Transverse colon (tissue), 4 donors: ENCODE results near the gene ERVFRD-1. TPM values are rescaled to one million over a fixed set of nuclear protein-coding genes. Genes with fewer than 3 reads are reported as not detected.

Source experiments
- DNase-seq: peaks from one replicate; pipeline ENCODE4 v3.0.0-alpha.2; 2019
- H3K27ac ChIP-seq, 4 donors: fragments of 200-600 bp; sonication (generic); 2 replicates each; pipeline ENCODE4 v1.5.1; 2016 to 2018; ENCODE audit warnings: inconsistent platforms in 4 of 4
- H3K27me3 ChIP-seq: fragments of 200-600 bp; sonication (generic); 2 replicates; pipeline ENCODE4 v1.5.1; 2017; ENCODE audit warnings: inconsistent platforms
- H3K36me3 ChIP-seq, 4 donors: fragments of 200-600 bp; sonication (generic); 2 replicates each; pipeline ENCODE4 v1.5.1; 2017 to 2019; ENCODE audit warnings: inconsistent platforms in 4 of 4
- H3K4me1 ChIP-seq, 4 donors: fragments of 200-600 bp; sonication (generic); 2 replicates each; pipeline ENCODE4 v1.5.1; 2017 to 2020; ENCODE audit warnings: inconsistent platforms in 4 of 4
- H3K4me3 ChIP-seq, 4 donors: fragments of 200-600 bp; sonication (generic); 1 replicate in 1 of 4; 2 replicates in 3 of 4; pipeline versions ENCODE4 v1.5.1 to v1.6.1; 2017 to 2019; ENCODE audit warnings: inconsistent platforms in 4 of 4
- H3K9me3 ChIP-seq, 2 donors: fragments of 200-600 bp; sonication (generic); 2 replicates each; pipeline ENCODE4 v1.5.1; 2017 to 2019; ENCODE audit warnings: inconsistent platforms in 2 of 2
- EP300 ChIP-seq: sonication (generic); formaldehyde crosslinking; IDR thresholded peaks from one replicate; pipeline ENCODE4 v1.6.1; 2017; ENCODE audit warnings: antibody characterized with exemption, low read depth
- POLR2A ChIP-seq: fragments of 450-650 bp; IDR thresholded peaks from one replicate; pipeline ENCODE4 v1.6.1; 2016; ENCODE audit warnings: antibody characterized with exemption, mild to moderate bottlenecking, moderate library complexity
- POLR2AphosphoS5 ChIP-seq, 3 donors: sonication (generic); formaldehyde crosslinking; IDR thresholded peaks; one replicate each; pipeline ENCODE4 v1.6.1; 2016; ENCODE audit warnings: antibody characterized with exemption in 3 of 3
- WGBS, 2 donors: methylation state at CpG; one replicate each; pipeline ENCODE4 v1.1.5; 2018; ENCODE audit warnings: low coverage in 1 of 2; 5-methylcytosine and 5-hydroxymethylcytosine counted together
- in situ Hi-C, 4 donors: fragments of 200-750 bp; cut with MboI; loops; one replicate each; pipeline versions ENCODE4 v1.15.0 to v1.15.1; 2017; ENCODE audit warnings: low sequenced_read_pairs in 3 of 4, low pct_ligation_motif_present in 1 of 4, low pct_unique_long_range_greater_than_20kb in 1 of 4
- intact Hi-C: fragments of 100-400 bp; cut with DNase I; formaldehyde crosslinking; loops from one replicate; pipeline ENCODE4 v1.15.1; 2023; ENCODE audit warnings: low total_unique reads
- total RNA-seq, 4 donors: library from RNA; depleted of rRNA; stranded (reverse); fragments of >200 nt; gene quantifications; one replicate each; pipeline ENCODE4 v1.1.0, GENCODE V29; 2016
- TF ChIP-seq, protein P1 (sequence below), 5 experiments: fragments of 200-600 bp in 3 of 5; fragments of 450-650 bp in 2 of 5; sonication (generic) in 3 of 5; IDR thresholded peaks; 1 replicate in 2 of 5; 2 replicates in 3 of 5; pipeline ENCODE4 v1.5.1; 2016 to 2017; ENCODE audit warnings: antibody characterized with exemption in 5 of 5, inconsistent platforms in 3 of 5, mild to moderate bottlenecking in 2 of 5, moderate library complexity in 1 of 5

Gene ERVFRD-1
- total RNA-seq, 4 donors from 2014 or later = not detected

DNA sequence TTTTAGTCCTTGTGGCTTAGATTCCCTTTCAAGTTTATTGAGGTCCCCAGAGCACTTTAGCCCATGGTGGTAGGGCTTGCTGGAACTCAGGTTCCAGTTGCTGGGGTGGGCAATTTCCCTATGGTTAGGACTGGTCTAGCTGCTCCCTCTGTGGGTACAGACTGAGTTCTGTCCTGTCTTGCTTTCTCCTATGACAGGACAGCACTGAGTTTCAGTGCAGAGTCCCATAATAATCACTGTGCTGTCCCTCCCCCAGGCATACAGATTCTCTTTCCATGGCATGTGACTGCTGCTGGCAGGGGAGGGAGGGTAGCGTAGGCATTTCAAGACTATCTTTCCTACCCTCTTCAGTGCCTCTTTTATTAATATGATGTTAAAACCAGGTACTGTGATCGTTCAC lies 17.1 kb upstream of the ERVFRD-1 start:
- Histone ChIP-seq H3K27me3 (no peaks in the 10 kb centered on the region), H3K36me3 (no peaks in the 10 kb centered on the region), H3K9me3 (no peaks in the 10 kb centered on the region), H3K4me3 (no peak overlapping the region), H3K4me1 (no peaks in the 10 kb centered on the region), H3K27ac (no peak overlapping the region)
- no peak for TF ChIP-seq POLR2A
- TF ChIP-seq, protein P1, sequence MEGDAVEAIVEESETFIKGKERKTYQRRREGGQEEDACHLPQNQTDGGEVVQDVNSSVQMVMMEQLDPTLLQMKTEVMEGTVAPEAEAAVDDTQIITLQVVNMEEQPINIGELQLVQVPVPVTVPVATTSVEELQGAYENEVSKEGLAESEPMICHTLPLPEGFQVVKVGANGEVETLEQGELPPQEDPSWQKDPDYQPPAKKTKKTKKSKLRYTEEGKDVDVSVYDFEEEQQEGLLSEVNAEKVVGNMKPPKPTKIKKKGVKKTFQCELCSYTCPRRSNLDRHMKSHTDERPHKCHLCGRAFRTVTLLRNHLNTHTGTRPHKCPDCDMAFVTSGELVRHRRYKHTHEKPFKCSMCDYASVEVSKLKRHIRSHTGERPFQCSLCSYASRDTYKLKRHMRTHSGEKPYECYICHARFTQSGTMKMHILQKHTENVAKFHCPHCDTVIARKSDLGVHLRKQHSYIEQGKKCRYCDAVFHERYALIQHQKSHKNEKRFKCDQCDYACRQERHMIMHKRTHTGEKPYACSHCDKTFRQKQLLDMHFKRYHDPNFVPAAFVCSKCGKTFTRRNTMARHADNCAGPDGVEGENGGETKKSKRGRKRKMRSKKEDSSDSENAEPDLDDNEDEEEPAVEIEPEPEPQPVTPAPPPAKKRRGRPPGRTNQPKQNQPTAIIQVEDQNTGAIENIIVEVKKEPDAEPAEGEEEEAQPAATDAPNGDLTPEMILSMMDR (IDR thresholded peaks at IDR 0.05) = no peak
- TF ChIP-seq EP300 = no peak
- 98 to 100% methylated on average over 2 of the region's 2 CpGs for WGBS, 2 donors
- in situ Hi-C loops = no loop called here
- intact Hi-C loops = loop anchor here (5.0 kb wide), 1 partner anchor 374 kb away; no protein-coding TSS in a partner anchor
- DNase-seq = no peak

- Histone ChIP-seq H3K36me3 (no peaks in the 10 kb centered on the region), H3K27me3 (no peaks in the 10 kb centered on the region), H3K4me1 (no peaks in the 10 kb centered on the region), H3K27ac (no peak overlapping the region), H3K9me3 (no peaks in the 10 kb centered on the region), H3K4me3 (no peak overlapping the region)
- TF ChIP-seq POLR2AphosphoS5 (IDR thresholded peaks at IDR 0.05) (no peak), EP300 (no peak), POLR2A (no peak)
- TF ChIP-seq, protein P1 (IDR thresholded peaks at IDR 0.05) = no peak
- no peak for DNase-seq
- intact Hi-C loops = loop anchor here (5.0 kb wide), 1 partner anchor 375 kb away; no protein-coding TSS in a partner anchor
- WGBS, 2 donors = 95% methylated on average over 2 of the region's 2 CpGs; no CpG with 5 or more reads in 1 of the 2 donors
- in situ Hi-C loops = no loop called here
These were observed 15.4 kb upstream of the ERVFRD-1 start for GRCh38 chr6:11126876-11127275.

DNA sequence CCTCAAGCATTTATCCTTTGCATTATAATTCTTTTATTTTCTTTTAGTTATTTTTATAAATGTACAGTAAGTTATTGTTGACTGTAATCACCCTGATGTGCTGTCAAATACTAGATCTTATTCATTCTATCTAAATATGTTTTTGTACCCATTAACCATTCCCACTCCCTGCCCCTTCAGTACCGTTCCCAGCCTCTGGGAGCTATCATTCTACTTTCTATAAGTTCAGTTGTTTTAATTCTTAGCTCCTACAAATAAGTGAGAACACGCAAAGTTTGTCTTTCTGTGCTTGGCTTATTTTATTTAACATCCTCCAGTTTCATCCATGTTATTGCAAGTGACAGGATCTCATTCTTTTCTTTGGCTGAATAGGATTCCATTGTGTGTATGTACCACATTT lies 12.5 kb upstream of the ERVFRD-1 start:
- H3K9me3 ChIP-seq = no peaks in the 10 kb centered on the region

DNA sequence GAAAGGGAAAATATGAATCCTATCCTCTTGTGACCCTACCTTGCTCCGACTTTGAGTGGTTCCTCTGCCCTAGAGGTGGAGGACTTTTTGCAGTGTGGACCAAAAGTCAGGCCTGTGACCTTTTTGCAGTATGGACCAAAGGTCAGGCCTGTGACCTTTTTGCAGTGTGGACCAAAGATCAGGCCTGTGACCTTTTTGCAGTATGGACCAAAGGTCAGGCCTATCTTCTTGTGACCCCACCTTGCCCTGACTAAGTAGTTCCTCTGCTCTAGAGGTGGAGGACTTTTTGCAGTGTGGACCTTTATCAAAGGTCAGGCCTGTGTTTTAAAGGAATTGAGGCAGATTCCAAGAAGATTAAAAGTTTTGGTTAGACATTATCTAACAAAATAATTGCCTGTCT lies 10.9 kb upstream of the ERVFRD-1 start:
- in situ Hi-C loops = no loop called here
- Histone ChIP-seq H3K4me1 (peaks cover 0 to 4% (median 2%) of the 10 kb centered on the region in 4 donors), H3K27me3 (no peaks in the 10 kb centered on the region), H3K9me3 (no peaks in the 10 kb centered on the region), H3K36me3 (no peaks in the 10 kb centered on the region), H3K4me3 (no peak overlapping the region), H3K27ac (no peak overlapping the region)
- intact Hi-C loops = no loop called here
- no peak for DNase-seq
- WGBS, 2 donors = 83% methylated on average over 1 of the region's 1 CpG; no CpG with 5 or more reads in 1 of the 2 donors
- TF ChIP-seq, protein P1 (IDR thresholded peaks at IDR 0.05) = no peak
- TF ChIP-seq EP300 = no peak
- TF ChIP-seq POLR2AphosphoS5 (IDR thresholded peaks at IDR 0.05) = no peak
- TF ChIP-seq POLR2A = no peak

More for the DNA sequence above, 12.5 kb upstream of the ERVFRD-1 start:
- DNase-seq = no peak
- in situ Hi-C loops (no loop called here), intact Hi-C loops (no loop called here)
- Histone ChIP-seq H3K36me3 (no peaks in the 10 kb centered on the region), H3K27me3 (no peaks in the 10 kb centered on the region), H3K27ac (no peak overlapping the region), H3K4me1 (peaks cover 0 to 4% (median 2%) of the 10 kb centered on the region in 4 donors), H3K4me3 (no peak overlapping the region)
- TF ChIP-seq POLR2AphosphoS5 (IDR thresholded peaks at IDR 0.05) = no peak
- TF ChIP-seq EP300 = no peak
- TF ChIP-seq, protein P1 (IDR thresholded peaks at IDR 0.05) = no peak
- no peak for TF ChIP-seq POLR2A
- WGBS, 2 donors = 93 to 95% methylated on average over 2 of the region's 2 CpGs
